Choroid plexus epithelial cell (primary cell): ENCODE measurements around the gene AMFR.
A peak's percentile ranks its signal among the peaks of the same experiment; 100 is the strongest.

ENCODE experiments used
- DNase-seq: peaks from one replicate; pipeline ENCODE4 v3.0.0-alpha.2; 2010; ENCODE audit warnings: low read depth
- H3K4me3 ChIP-seq: 2 replicates; pipeline ENCODE4 v1.5.1; 2011; ENCODE audit warnings: low read depth, mild to moderate bottlenecking, control low read depth, low read length, moderate library complexity
- TF ChIP-seq, protein P1 (sequence below): conservative IDR thresholded peaks from 2 replicates; pipeline ENCODE4 v1.5.1; 2011; ENCODE audit warnings: low read depth, mild to moderate bottlenecking, control low read depth, inconsistent platforms, low read length, moderate library complexity

Gene AMFR

DNA sequence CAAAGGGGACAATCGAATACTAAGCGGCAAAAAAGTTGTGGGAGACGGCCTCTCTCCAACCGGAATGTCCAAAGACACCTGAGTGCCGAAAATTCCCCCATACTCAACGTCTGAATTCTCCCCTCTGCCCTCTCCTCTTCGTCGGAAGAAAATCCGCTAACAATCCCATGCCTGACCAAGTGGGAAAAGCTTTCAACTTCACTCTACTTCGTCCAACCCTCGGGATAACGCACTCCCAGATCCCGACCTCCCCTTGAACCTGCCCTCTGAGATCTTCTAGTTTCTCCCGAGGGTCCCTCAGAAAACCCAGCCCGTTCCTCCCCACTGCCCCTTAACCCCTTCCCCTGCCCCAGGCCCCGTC is 961 bp downstream of the AMFR start:
- DNase-seq: no peak
- TF ChIP-seq, protein P1, sequence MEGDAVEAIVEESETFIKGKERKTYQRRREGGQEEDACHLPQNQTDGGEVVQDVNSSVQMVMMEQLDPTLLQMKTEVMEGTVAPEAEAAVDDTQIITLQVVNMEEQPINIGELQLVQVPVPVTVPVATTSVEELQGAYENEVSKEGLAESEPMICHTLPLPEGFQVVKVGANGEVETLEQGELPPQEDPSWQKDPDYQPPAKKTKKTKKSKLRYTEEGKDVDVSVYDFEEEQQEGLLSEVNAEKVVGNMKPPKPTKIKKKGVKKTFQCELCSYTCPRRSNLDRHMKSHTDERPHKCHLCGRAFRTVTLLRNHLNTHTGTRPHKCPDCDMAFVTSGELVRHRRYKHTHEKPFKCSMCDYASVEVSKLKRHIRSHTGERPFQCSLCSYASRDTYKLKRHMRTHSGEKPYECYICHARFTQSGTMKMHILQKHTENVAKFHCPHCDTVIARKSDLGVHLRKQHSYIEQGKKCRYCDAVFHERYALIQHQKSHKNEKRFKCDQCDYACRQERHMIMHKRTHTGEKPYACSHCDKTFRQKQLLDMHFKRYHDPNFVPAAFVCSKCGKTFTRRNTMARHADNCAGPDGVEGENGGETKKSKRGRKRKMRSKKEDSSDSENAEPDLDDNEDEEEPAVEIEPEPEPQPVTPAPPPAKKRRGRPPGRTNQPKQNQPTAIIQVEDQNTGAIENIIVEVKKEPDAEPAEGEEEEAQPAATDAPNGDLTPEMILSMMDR: no peak
- H3K4me3 ChIP-seq: peak overlapping the region; percentile 72

DNA sequence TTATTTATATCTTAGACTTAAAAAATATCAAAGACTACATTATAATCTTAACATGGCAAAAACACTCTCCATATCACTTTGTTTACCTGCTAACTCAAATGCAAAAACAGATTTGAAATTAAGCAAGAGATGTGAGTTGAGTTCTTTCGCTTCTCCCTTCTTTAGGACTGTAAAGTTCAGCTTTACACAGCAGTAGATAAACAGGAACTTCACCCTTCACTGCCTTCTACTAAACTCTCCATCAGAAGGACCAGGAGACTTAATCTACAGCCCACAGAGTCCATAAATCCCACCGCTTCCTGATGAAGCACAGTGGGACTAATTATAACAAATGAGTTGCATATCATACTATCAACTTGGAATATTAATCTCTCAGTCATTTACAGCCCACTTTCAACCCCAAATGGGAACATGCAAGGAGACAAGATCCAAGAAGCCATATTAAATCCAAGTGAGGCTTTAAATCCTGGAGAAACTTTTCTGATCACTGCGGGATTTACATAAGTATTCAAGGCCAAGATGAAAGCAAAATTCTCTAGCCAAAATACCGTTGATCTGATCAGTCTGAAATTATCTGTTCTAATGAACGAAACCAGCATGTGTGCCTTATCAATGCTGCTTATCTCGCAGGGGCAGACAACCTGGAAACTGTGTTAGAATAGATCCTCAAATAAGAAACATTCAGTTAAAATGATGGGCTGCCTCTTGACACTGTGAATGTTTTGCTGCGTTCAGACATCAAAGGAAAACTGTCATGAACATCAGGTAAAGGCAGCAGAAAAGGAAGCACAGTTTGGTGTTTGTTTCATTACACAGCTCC is 1.6 kb downstream of the AMFR start:
- H3K4me3 ChIP-seq: peak overlapping the region; percentile 72
- TF ChIP-seq, protein P1: no peak
- peak; percentile 29 for DNase-seq

DNA sequence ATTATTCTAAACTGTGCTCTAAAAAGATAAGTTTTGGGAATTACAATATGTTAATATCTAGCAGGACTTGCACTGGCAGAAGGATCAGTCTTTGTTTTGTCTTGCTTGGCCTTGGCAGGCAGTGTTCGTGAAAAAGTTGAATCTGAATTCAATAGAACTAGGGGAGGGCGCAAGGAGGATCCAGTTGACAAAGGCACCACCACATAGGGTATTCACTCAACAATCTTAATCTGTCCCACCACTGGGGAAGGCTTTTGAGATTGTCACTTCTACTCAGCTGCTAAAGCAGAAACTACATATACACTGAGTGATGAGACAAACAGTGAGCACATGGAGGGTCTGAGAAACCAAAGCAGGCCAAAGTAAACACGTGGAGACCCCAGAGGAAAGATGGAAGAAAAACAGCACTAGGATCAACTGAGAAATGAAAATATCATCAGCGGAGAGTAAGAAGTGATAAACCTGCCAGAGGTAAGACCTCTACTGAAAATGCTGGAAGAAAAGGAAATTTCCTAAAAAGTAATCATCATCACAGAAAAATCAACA is 2.4 kb downstream of the AMFR start:
- H3K4me3 ChIP-seq: no peak overlapping the region
- DNase-seq: no peak
- TF ChIP-seq, protein P1: no peak

DNA sequence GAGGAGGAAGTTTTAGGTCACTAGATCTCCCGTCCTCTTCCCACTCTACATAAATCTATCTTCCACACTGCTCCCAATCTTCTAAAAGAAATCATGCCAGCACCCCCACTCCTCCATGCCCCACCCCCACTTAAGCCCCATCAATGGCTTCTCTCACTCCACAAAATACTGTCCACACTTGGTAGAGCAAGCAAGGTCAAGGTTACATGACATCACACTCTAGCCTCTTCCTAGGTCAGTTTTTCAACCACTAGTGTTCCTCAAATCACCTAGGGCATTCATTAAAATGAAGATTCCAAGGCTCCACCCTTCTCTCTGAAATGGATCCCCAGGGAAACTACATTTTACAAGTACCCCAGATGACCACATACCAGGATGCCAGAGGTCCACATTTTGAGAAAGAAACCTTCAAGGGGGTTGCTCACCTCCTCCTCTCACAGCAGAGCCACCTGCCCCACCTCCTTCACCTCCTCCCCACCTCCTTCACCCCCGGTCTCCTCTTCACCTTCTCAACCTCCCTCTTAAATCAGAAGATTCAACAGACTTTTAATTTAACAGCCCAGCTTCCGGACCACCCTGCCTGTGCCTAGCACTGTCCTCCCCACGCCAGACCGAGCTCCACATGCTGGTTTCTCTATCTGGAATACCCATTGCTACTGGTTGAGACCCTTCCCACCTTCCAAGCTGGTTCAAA is 3.2 kb downstream of the AMFR start:
- DNase-seq: no peak
- TF ChIP-seq, protein P1: no peak
- no peak overlapping the region for H3K4me3 ChIP-seq

DNA sequence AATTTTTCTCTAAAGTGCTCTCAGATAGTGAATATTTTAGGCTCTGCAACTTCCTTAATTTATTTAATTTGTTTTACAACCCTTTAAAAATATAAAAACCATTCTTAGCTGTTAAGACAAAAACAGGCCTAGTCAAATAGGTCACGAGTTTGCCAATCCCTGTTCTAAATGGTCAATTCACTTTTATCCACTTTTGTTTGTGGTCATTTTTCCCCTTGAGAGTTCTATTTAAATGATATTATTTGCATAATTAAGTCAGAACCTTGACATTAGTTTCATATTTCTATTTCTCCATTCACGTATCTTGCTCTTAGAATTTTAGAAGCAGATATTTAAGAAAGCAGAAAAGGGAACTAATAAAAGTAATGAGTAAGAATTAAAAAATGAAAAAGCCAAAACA is 4.0 kb downstream of the AMFR start:
- DNase-seq: no peak
- H3K4me3 ChIP-seq: no peak overlapping the region
- TF ChIP-seq, protein P1: no peak

DNA sequence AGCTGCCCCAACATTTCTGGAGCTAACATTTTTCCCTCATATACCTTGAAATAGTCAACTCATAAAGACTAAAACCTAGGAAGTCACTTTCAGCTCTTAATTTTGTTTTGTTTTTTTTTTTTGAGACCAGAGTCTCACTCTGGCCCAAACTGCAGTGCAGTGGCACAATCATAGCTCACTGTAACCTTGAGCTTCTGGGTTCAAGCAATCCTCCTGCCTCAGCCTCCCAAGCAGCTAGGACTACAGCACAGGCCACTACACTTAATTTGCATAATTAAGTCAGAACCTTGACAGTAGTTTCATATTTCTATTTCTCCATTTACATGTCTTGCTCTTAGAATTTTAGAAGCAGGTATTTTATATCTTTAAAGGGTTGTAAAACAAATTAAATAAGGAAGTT is 4.7 kb downstream of the AMFR start:
- TF ChIP-seq, protein P1: no peak
- no peak for DNase-seq
- H3K4me3 ChIP-seq: no peak overlapping the region
